ENCODE data around the gene SH3TC1.

SH3TC1 gene

GRCh38 chr4:8274765-8275547 is 75.9 kb downstream of the SH3TC1 start:
- no peak for DNase-seq (ENCODE audit: low read depth in 2 of 2, low spot score in 1 of 2)

- no peak for DNase-seq (ENCODE audit: low read depth in 2 of 2, low spot score in 1 of 2)
These were observed 76.4 kb downstream of the SH3TC1 start for GRCh38 chr4:8275548-8275910.

GRCh38 chr4:8276358-8277240 is 77.5 kb downstream of the SH3TC1 start:
- DNase-seq (ENCODE audit: low read depth in 2 of 2, low spot score in 1 of 2), result no peak

GRCh38 chr4:8277356-8278008 is 78.4 kb downstream of the SH3TC1 start:
- no peak for DNase-seq (ENCODE audit: low read depth in 2 of 2, low spot score in 1 of 2)

- no peak for DNase-seq (ENCODE audit: low read depth in 2 of 2, low spot score in 1 of 2)
These were observed 78.9 kb downstream of the SH3TC1 start for GRCh38 chr4:8278009-8278395.

- DNase-seq (ENCODE audit: low read depth in 2 of 2, low spot score in 1 of 2), result no peak
These were observed 79.6 kb downstream of the SH3TC1 start for GRCh38 chr4:8278421-8279287.

GRCh38 chr4:8279321-8280157 is 80.4 kb downstream of the SH3TC1 start:
- no peak for DNase-seq (ENCODE audit: low read depth in 2 of 2, low spot score in 1 of 2)

GRCh38 chr4:8280158-8280875 is 81.2 kb downstream of the SH3TC1 start:
- no peak for DNase-seq (ENCODE audit: low read depth in 2 of 2, low spot score in 1 of 2)

- DNase-seq (ENCODE audit: low read depth in 2 of 2, low spot score in 1 of 2), result no peak
These were observed 81.9 kb downstream of the SH3TC1 start for GRCh38 chr4:8280876-8281440.

GRCh38 chr4:8281519-8282133 is 82.5 kb downstream of the SH3TC1 start:
- DNase-seq (ENCODE audit: low read depth in 2 of 2, low spot score in 1 of 2), result no peak

GRCh38 chr4:8282134-8282641 is 83.1 kb downstream of the SH3TC1 start:
- no peak for DNase-seq (ENCODE audit: low read depth in 2 of 2, low spot score in 1 of 2)

- no peak for DNase-seq (ENCODE audit: low read depth in 2 of 2, low spot score in 1 of 2)
These were observed 83.7 kb downstream of the SH3TC1 start for GRCh38 chr4:8282742-8283141.

- DNase-seq (ENCODE audit: low read depth in 2 of 2, low spot score in 1 of 2), result no peak
These were observed 84.1 kb downstream of the SH3TC1 start for GRCh38 chr4:8283161-8283560.

- no peak for DNase-seq (ENCODE audit: low read depth in 2 of 2, low spot score in 1 of 2)
These were observed 84.6 kb downstream of the SH3TC1 start for GRCh38 chr4:8283631-8284121.

GRCh38 chr4:8284391-8284790 is 85.3 kb downstream of the SH3TC1 start:
- DNase-seq (ENCODE audit: low read depth in 2 of 2, low spot score in 1 of 2), result no peak

GRCh38 chr4:8285143-8285975 is 86.3 kb downstream of the SH3TC1 start:
- DNase-seq (ENCODE audit: low read depth in 2 of 2, low spot score in 1 of 2), result no peak

GRCh38 chr4:8285976-8286718 is 87.1 kb downstream of the SH3TC1 start:
- DNase-seq (ENCODE audit: low read depth in 2 of 2, low spot score in 1 of 2), result no peak

Measured in stimulated activated CD8-positive, alpha-beta memory T cell treated with anti-CD3 and anti-CD28 coated beads, Interleukin-4, amount 100 ng/mL, for 1 hour (primary cell).